ENCODE results near the gene NFKBIB.
"Not testable (repeated sequence)": the region's sequence is repeated elsewhere in the genome, so short reads cannot be mapped to it uniquely, and the experiment has no call there.

The NFKBIB gene

DNA sequence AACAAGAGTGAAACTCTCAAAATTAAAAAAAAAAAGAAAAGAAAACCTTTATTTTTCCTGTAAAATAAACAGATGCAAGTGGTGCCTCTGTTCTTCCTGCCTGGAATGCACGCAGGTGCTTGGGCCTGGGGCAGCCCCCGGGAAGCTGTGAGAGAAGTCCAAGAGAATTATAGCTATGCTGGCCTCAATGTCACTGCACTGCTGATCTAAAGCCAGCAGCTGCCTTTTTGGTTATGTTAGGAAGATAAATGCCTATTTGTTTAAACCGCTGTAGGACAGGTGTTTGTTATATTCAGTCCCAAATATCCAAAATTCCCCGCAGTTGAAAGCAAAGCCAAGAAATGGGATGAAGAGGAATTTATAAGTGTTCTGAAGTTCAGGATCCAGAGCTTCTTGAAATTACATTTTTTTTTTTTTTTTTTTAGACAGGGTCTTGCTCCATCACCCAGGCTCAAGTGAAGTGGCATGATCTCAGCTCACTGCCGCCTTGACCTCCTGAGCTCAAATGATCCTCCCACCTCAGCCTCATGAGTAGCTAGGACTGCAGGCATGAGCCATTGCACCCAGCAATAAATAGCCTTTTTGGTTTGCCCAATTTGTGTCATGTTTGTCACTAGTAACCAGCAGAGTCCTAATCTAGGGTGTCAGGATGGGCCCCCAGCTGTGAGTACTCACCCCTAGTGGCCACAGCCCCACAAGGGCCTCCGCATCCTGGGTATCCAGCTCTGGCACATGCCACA is 23.9 kb upstream of the NFKBIB start:
- no peak for DNase-seq

DNA sequence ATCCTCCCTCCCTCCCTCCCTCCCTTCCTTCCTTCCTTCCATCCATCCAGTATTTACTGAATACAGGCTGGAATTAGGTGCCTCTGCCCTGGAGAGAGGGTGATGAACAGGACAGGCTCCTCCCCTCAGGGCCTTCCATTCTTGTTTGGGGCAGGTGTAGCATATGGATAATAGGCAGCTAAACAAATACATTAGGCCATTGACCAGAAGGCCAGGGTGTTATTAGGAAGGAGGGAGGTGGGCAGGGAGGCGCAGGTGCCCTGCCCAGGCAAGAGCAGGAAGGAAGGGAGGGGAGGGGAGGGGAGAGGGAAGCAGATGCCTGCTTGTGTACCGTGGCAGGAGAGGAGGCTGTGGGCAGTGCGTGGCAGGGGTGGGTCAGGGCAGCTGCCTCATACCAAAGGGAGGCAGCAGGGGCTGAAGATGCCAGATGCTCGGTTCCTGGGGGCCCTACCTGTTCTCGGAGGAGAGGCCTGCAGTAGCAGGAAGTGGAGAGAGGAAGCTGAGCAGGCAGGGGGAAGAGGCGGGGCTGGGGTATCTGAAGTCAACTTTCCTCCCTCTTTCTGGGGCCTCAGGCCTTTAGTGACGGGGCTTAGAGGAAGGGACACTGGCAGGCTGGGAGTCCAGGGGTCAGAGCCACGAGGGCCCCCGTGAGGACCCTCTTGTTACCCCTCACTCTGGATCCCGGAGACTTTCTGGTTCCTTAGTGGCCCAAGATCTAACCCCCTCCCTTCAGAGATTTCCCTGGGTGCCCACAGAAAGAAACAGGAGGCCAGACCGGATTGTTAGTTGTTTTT is 21.8 kb upstream of the NFKBIB start, which contains the start of gene RINL:
RINL (minus strand) TSS at position 495 of the 794 bp plus-strand sequence. CDS start 1,533 bp downstream, outside the sequence.
- peak; percentile 79 for DNase-seq

DNA sequence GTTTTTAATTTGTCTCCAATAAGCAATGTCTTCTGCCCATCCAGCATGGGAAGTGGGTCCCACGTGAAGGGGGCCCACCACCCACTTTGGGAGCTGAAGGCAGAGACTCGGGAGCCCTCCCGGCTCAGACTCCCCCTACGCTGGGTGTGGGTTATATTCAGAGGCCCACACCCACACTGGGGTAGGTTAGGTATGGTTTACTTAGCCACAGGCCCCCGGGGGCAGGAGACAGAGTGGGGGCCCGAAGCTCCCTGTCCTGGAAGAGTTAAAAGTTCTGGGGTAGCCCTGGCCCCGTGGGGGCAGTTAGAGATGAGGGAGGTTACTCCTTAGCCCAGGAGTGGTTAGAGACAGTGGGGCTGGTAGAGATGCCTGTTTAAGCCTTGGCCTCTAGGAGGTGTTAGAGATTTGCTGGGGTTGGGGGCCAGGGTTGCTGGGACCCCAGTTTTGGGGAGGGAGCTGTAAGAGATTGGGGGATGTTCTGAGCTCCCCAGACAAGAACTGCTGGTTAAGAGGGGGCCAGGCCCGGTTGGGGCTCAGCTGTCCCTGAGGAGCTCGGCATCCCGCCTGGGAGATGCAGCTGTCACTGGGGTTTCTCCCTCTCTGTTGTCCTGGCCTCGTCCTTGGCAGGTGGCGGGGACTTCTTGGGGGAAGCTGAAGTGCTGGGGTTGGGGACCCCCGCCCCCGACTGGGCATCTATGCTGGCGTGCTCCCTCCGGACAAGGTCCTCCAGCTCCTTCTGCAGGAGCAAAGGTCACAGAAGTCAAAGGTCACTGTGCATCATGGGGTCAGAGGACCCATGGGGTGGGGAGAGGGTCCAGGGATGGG is 21.0 kb upstream of the NFKBIB start:
- no peak for DNase-seq

DNA sequence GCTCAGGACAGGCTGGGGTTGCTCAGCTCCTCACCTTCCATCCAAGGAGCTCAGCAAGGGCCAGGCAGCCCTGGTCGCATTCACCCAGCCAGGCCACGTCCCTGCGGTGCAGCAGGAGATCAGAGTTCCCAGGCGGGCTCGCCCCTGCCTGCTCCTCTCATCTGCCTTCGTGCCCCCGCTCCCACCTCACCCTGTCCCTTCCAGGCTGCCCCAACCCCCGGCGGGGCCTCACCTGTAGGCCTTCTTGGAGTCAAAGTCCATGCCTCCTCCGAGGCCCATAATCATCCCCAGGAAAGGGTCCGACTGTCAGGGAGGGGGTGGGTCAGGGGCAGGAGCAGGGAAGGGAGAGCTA is 20.4 kb upstream of the NFKBIB start:
- DNase-seq = no peak

DNA sequence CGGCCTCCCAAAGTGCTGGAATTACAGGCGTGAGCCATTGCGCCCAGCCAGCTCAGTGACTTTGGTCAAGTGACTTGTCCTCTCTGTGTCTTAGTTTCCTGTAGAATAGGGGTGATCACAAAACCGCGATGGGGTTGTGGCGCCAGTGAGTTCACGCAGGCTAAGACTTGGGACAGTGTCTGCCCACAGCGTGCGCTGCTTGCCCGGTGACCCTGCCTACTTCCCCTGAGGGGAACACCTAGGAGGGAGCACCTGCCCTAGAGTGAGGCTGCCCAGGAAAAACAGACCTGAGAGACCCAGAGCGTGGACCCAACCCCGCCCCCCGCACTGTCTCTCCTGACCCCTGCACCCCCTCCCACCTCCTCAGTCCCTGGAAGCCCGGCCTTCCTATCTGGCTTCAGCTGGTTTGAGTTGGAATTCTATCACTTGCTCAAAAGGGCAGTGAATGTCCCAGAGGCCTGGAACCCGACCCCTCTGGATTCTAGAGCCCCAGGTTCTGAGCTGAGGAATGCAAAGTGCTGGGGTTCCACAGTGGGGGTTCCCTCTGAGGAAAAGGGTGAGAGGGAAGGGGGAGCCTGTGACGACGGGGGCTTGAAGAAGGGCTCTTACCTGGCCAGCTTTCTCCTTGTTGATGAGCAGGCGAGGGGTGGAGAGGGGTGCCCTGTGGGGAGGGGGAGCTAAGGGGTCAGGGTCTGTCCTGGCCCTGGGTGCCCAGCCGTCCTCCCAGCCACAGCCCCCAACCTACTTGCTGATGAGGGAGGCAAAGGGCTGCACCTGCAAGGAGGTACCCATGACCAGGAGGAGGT is 19.5 kb upstream of the NFKBIB start:
- DNase-seq = no peak

DNA sequence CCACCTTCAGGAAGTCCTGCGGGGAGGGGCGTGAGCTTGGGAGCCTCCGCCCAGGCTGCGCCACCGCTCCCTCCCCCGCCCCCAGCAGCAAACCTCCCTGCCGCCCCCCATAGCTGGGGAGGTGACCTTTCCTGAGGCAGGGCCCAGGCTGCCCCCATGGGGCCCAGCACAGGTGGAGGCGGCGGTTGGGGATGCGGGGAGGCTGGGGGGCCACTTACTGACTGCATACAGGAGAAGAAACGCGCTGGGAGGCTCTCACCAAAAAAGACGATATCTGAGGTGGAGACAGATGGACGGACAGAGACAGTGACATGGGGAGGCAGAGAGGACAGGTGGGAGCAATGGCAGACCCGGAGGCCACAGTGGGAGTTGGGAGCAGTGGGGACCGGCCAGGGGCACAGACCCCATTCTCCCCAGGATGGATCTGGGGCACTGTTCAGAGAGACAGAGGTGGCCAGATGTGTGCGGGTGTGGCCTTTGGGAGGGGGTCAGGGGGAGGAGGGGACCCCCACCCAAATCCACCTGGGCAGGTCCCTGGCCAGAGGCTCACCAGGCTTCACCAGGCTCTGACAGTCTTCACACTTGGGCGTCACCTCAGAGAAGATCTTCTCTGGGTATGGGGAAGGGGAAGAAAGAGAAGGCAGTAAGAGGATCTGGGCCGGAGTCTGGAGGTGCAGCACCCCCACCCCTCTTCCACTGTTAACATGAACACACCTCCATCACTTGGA is 18.7 kb upstream of the NFKBIB start:
- DNase-seq = no peak

DNA sequence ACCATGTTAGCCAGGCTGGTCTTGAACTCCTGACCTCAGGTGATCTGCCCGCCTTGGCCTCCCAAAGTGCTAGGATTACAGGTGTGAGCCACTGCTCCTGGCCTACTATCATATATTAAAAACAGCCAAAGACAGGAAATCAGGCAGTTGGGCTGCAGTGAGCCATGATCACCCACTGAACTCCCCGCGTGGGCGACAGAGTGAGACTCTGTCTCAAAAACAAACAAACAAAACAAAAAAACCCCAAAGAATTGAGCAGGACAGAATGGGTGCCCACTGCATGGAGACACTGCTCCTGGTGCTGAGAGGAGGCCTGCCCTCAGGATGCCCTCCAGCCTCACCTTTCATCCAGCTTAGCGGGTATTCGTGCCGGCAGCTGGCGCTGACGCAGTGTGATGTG is 16.5 kb upstream of the NFKBIB start:
- no peak for DNase-seq

DNA sequence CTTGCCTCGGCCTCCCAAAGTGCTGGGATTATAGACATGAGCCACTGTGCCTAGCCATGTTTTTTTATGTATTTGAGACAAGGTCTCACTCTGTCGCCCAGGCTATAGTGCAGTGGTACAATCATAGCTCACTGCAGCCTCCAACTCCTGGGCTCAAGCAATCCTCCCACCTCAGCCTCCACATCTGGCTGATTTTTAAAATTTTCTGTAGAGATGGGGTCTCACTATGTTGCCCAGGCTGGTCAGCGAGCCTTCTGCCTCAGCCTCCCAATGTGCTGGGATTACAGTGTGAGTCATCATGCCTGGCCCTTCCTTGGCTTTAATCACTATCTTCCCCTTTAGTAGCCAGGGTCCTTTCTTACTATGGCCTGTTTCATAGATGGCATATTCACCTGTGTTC is 15.1 kb upstream of the NFKBIB start:
- DNase-seq = not testable (repeated sequence)

DNA sequence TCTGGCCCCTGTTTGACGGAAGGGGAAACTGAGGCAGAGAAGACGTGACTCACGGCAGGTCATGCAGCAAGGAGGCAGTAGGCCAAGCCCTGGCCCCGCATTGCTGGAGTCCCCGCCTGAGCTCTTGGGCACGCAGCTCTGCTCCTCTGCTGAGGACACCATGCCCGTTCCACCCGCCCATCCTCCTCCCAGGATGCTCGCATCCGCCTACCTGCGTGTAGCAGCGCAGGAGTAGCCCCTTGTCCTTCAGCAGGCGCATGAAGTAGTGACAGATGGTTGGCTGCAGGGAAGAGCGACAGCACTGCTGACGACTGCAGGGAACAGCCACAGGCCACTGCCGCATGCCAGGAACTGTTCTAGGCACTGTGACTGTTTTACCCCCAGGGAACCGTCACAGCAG is 10.9 kb upstream of the NFKBIB start:
- no peak for DNase-seq

DNA sequence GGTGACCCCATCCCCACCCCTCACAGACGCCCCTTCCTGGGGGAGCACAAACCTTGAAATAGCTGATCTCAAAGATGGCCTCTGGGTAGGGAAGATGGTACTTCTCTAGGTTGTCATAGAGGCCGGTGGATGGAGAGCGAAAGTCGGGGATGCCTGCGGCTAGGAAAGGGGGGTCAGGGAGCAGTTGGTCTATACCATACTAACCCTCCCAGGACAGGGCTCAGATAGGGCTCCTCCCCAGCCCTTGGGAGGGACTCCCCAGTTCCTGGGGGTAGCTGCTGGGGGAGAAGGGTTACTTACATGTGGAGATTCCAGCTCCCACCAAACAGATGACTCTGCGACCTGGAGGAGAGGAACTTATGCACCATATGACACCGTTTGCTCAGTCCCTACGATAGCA is 10.0 kb upstream of the NFKBIB start:
- DNase-seq = no peak

DNA sequence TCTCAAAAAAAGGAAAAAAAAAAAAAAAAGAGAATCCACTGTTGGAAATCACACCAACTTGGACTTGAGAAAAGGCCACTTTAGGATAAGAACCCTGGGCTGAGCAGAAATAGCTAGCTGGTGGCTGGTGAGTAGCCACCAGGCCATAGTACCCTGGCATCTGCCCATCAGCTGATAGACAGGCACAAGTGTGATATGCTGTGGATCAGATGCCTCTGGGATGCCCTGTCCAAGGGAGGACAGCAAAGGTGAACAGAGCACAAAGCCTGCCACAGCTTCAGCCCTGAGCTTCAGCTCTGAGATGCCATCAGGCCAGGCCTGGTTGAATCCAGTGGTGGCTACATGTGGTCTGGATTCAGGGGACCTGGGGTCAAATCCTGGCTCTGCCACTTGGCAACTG is 9.1 kb upstream of the NFKBIB start:
- DNase-seq = no peak

DNA sequence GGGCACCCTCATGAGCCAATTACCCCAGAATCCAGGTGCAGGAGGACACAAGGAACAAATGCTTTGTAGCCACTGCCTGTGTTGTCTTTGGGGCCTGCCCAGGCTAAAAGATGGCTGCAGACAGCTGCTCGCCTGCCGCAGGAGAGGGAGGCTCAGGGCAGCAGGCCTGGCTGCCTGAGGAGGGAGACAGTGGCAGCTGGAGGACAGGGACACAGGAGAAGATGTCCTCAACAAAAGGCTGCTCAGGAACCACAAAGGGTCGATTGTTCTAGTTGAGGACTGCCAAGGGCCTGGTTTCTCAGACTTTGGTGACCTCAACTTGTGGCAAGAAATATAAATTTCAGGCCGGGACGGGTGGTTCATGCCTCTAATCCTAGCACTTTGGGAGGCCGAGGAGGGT is 8.0 kb upstream of the NFKBIB start:
- no peak for DNase-seq

DNA sequence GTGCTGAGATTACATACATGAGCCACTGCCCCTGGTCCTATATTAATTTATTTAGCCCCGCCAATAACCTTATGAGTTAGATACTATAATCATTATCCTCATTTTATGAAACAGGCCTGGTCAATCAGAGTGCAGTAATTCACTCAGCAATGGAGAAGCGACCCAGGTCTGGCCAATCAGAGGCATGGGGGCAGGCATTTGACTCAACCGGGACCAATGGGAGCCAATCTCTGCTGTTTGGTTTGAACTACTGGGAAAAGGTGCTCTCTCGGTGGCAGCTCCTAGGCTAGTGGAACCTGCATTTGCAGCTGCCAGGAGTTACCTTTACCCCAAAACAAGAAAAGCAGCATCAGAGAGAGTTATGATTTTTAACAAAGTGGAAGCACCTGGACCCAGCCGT is 6.9 kb upstream of the NFKBIB start:
- DNase-seq = no peak

DNA sequence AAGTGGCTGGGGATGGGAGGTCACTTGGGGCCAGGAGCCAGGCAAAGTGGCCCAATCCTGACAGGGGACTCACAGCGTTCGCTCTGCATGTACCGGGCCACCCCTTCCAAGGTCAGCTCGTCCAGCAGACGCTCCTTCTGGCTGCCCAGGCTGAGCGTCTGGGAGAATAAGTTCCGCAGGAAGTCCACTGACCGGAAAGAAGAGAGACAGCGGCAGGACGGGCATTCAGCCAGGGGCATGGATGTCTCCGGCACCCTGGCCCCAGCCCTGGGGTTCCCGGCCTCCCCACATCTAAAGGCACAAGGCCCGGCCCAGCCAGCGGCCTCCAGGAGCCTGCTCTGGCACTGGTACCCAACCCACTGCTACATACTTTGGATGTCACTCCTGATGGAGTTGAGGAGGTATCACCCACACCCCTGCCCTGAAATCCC is 6.4 kb upstream of the NFKBIB start:
- DNase-seq = no peak

DNA sequence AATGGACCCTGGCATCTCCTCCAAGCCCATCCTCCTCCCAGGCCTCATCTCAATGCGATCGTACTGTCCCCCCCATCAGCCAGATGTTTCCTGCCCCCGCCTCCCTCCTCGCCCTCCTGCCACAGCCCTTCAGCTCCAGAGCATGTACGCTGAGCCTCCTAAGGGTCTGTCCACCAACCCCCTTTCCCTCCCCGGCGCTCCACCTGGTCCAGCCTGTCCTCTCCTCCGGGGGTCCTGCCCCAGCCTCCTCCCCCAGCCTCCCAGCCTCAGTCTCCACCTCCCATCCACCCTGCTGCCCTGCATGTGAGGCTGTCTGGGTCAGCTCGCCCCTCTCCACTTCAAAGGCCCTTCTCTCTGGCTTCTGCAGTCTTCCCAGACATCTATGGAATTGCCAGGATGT is 4.8 kb upstream of the NFKBIB start:
- no peak for DNase-seq

DNA sequence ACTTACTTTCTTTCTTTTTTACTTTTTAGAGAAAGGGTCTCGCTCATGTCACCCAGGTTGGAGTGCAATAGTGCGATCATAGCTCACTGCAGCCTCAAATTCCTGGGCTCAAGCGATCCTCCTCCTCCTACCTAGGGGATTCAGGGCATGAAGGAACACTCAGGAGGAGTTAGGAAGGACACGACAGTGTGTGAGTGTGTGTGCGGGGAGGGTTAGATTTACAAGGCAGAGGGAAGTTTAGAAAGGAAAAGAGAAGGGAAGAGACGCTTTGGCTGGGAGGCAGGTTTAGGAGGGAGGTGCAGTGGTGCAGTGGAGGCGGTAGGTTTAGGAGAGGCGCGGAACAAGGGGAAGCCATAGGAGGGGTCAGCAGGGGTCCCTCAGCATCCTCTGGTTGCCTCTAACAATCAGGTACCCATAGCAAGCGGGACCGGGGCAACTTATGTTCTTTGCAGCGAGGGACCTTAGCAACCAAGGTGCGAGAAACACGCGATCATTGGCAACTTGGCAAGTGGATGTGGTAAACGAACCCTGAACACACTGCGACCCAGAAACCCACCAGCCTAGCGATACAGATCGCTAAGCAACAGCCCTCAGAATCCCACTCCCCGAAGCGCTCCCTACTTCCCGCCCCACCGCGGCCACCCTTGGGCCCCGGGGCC is 852 bp upstream of the NFKBIB start:
- no peak for DNase-seq

DNA sequence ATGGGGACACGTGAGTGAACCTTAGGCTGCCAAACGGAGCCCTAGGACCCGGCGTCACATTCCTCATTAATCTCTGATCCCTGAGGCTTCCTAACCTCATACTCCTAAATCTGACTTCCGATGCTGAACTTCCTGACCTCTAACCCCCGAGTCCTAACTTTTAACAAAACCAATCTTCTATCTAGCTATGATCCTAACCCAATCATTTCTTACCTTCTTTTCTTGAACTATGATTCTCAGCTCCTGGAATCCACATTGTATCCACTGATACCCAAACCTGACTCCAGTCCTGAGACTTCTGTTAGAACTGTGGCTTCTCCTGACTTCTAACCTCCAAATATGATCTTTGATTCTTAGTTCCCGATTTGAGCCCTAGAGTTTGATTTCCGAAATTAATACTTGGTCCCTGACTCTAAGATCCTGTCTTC is 447 bp downstream of the NFKBIB start:
- DNase-seq = no peak

DNA sequence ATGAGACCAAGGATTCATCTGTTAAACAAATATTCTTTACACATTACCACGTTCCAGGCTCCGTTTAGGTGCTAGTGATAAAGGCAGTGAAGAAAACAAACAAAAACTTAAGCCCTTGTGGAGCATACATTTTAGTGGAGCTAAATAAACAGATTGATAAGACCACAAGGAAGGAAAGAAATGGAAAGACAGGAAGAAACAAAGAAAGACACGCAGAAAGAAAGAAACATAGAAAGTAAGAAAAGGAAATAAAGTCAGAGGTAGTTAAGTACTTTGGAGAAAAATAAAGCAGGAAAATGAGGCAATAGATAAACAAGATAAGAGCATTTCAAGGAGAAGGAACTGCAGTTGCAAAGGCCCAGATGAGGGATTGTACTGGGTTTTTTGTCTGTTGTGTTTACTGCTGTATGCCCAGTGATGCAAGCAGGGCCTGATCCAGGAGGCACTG is 998 bp downstream of the NFKBIB start:
- DNase-seq = no peak

DNA sequence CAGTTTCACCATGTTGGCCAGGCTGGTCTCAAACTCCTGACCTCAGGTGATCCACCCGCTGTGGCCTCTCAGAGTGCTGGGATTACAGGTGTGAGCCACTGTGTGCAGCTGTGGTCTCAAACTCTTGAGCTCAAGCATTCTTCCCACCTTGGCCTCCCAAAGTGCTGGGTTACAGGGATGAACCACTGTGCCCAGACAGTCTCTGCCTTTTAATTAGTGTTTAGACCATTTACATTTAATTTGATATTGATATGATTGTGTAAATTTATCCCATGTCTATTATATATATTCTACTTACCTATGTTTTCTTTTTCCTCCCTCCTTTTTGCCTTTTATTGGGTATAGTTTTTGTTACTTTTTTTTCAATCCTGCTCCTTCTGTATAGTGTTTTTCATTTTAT is 1.9 kb downstream of the NFKBIB start:
- DNase-seq = no peak

DNA sequence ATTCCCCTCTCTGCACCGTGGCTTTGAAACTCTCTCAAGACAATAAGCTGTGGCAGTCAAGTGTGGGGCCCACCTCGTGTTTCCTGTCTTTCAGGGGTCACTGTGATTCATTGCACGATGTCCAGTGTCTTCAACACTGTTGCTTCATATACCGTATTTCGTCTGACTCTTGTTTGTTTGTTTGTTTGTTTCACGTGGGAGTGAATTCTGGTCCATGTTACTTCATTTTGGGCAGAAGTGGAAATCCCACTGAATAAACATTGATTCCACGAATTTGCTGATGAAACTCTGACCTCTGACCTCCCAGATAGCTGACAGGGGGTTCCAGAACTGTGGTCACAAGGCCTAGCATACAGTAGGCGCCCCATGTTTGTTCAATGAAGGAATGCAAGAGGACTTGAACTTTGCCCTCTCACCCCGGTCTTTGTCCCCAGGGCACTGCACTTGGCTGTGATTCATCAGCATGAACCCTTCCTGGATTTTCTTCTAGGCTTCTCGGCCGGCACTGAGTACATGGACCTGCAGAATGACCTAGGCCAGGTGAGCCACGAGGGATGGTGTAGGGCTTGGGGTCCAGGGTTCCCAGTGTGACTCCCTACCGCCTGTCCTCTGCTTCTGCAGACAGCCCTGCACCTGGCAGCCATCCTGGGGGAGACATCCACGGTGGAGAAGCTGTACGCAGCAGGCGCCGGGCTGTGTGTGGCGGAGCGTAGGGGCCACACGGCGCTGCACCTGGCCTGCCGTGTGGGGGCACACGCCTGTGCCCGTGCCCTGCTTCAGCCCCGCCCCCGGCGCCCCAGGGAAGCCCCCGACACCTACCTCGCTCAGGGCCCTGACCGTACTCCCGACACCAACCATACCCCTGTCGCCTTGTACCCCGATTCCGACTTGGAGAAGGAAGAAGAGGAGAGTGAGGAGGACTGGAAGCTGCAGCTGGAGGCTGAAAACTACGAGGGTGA is 5.1 kb downstream of the NFKBIB start:
- DNase-seq = no peak
